ENCODE data around the gene PRMT3. TPM values are rescaled to one million over a fixed set of nuclear protein-coding genes. Genes with fewer than 3 reads are reported as not detected.
A peak's percentile ranks its signal among the peaks of the same experiment; 100 is the strongest.

PRMT3 gene
- total RNA-seq, 1 experiment from 2014 or later, result 31.4 TPM

DNA sequence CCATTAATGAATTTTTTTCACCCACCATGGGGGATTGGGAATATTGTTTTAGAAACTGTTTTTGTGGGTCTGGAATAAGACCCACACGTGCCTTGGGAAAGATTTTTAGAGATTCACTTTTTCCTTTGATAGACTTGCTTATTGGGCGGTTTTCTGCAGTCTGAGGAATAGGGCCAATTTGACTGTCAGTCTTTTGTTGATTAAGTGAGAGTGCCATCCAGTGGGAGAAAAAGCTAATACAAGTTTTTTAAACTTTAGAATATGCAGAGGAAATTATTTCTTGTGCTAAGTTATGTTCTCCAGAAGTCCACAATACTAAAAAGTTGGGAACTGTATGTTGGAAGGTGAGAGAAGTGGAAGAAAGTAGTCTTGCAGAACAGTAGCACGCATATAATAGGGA lies 56.1 kb downstream of the PRMT3 start:
- H3K9me3 Mint-ChIP-seq, result no peaks in the 10 kb centered on the region
- no peak overlapping the region for H3K4me3 Mint-ChIP-seq
- H3K4me1 Mint-ChIP-seq, result peaks cover 18% of the 10 kb centered on the region
- DNase-seq (ENCODE audit: low spot score) (no peak), ATAC-seq (peak; percentile 26; the same call in 1 of the 2 replicates)
- ChIA-PET CTCF (interaction anchor here (0.7 to 1.7 kb wide), 11 partner anchors 8 to 315 kb away, joined by 3 to 11 read pairs (median 4); no protein-coding TSS in a partner anchor), POLR2A (no interaction called here)
- H3K36me3 Mint-ChIP-seq, result no peaks in the 10 kb centered on the region
- no peaks in the 10 kb centered on the region for H3K27me3 Mint-ChIP-seq (ENCODE audit: low read depth)
- H3K27ac Mint-ChIP-seq, result no peak overlapping the region
- no peak for TF ChIP-seq ZNF317 (CRISPR knock-in tag; IDR thresholded peaks at IDR 0.05; ENCODE audit: borderline replicate concordance, low read depth)
- TF ChIP-seq GABPB1 (CRISPR knock-in tag; IDR thresholded peaks at IDR 0.05), result no peak
- no peak for TF ChIP-seq PRDM15 (CRISPR knock-in tag; IDR thresholded peaks at IDR 0.05)
- TF ChIP-seq JUN (CRISPR knock-in tag; IDR thresholded peaks at IDR 0.05), result no peak
- TF ChIP-seq, protein P1, sequence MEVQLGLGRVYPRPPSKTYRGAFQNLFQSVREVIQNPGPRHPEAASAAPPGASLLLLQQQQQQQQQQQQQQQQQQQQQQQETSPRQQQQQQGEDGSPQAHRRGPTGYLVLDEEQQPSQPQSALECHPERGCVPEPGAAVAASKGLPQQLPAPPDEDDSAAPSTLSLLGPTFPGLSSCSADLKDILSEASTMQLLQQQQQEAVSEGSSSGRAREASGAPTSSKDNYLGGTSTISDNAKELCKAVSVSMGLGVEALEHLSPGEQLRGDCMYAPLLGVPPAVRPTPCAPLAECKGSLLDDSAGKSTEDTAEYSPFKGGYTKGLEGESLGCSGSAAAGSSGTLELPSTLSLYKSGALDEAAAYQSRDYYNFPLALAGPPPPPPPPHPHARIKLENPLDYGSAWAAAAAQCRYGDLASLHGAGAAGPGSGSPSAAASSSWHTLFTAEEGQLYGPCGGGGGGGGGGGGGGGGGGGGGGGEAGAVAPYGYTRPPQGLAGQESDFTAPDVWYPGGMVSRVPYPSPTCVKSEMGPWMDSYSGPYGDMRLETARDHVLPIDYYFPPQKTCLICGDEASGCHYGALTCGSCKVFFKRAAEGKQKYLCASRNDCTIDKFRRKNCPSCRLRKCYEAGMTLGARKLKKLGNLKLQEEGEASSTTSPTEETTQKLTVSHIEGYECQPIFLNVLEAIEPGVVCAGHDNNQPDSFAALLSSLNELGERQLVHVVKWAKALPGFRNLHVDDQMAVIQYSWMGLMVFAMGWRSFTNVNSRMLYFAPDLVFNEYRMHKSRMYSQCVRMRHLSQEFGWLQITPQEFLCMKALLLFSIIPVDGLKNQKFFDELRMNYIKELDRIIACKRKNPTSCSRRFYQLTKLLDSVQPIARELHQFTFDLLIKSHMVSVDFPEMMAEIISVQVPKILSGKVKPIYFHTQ (CRISPR knock-in tag; IDR thresholded peaks at IDR 0.05), result no peak

DNA sequence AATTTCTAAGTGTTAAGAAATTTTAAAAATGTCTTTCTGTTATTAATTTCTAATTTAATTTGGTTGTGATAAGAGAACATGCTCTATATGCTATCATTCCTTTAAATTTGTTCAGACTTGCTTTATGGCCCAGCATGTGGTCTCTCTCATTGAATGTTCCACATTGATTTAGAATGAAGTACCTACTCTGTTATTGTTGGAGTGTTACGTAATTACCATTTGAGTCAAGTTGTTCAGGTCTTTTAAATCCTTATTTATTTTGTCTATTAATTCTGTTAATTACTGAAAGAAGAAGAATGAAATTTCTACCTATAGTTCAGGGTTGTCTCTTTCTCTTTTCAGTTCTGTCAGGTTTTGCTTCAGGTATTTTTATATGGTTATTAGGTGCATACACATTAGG lies 57.0 kb downstream of the PRMT3 start:
- no peaks in the 10 kb centered on the region for H3K9me3 Mint-ChIP-seq
- no peak overlapping the region for H3K27ac Mint-ChIP-seq
- H3K36me3 Mint-ChIP-seq, result no peaks in the 10 kb centered on the region
- ATAC-seq (no peak), DNase-seq (ENCODE audit: low spot score) (no peak)
- POLR2A ChIA-PET, result no interaction called here
- no peak overlapping the region for H3K4me3 Mint-ChIP-seq
- no peaks in the 10 kb centered on the region for H3K27me3 Mint-ChIP-seq (ENCODE audit: low read depth)
- H3K4me1 Mint-ChIP-seq, result peaks cover 18% of the 10 kb centered on the region
- CTCF ChIA-PET, result interaction anchor here (0.8 to 1.7 kb wide), 6 partner anchors 10 to 316 kb away, joined by 3 to 11 read pairs (median 6); no protein-coding TSS in a partner anchor
- TF ChIP-seq, protein P2, sequence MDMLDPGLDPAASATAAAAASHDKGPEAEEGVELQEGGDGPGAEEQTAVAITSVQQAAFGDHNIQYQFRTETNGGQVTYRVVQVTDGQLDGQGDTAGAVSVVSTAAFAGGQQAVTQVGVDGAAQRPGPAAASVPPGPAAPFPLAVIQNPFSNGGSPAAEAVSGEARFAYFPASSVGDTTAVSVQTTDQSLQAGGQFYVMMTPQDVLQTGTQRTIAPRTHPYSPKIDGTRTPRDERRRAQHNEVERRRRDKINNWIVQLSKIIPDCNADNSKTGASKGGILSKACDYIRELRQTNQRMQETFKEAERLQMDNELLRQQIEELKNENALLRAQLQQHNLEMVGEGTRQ (CRISPR knock-in tag; IDR thresholded peaks at IDR 0.05), result no peak
- TF ChIP-seq E2F4 (CRISPR knock-in tag; IDR thresholded peaks at IDR 0.05; ENCODE audit: borderline replicate concordance, low read depth) (no peak), IRF2 (CRISPR knock-in tag; IDR thresholded peaks at IDR 0.05; ENCODE audit: borderline replicate concordance, low read depth) (no peak), RORB (CRISPR knock-in tag; IDR thresholded peaks at IDR 0.05) (no peak), ZNF263 (CRISPR knock-in tag; IDR thresholded peaks at IDR 0.05; ENCODE audit: low read depth) (no peak), NFE2L1 (CRISPR knock-in tag; IDR thresholded peaks at IDR 0.05) (no peak), AFF4 (CRISPR knock-in tag; IDR thresholded peaks at IDR 0.05; ENCODE audit: borderline replicate concordance) (no peak), ZSCAN18 (CRISPR knock-in tag; IDR thresholded peaks at IDR 0.05) (no peak), RELA (CRISPR knock-in tag; IDR thresholded peaks at IDR 0.05; ENCODE audit: borderline replicate concordance) (no peak), ZNF281 (CRISPR knock-in tag; IDR thresholded peaks at IDR 0.05) (no peak), ZNF232 (CRISPR knock-in tag; IDR thresholded peaks at IDR 0.05) (no peak)
- TF ChIP-seq, protein P3, sequence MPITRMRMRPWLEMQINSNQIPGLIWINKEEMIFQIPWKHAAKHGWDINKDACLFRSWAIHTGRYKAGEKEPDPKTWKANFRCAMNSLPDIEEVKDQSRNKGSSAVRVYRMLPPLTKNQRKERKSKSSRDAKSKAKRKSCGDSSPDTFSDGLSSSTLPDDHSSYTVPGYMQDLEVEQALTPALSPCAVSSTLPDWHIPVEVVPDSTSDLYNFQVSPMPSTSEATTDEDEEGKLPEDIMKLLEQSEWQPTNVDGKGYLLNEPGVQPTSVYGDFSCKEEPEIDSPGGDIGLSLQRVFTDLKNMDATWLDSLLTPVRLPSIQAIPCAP (CRISPR knock-in tag; IDR thresholded peaks at IDR 0.05), result no peak

All from WTC11 (cell line).